A549 (cell line): ENCODE measurements around the gene TESK2.

Source experiments
- CTCF ChIP-seq: fragments of >200 bp; sonication (Bioruptor Twin); formaldehyde crosslinking; IDR thresholded peaks from 3 replicates; pipeline ENCODE4 v1.5.1; 2016
- EP300 ChIP-seq, 2 experiments: fragments of >200 bp; sonication (Bioruptor Twin); formaldehyde crosslinking; IDR thresholded peaks; 2 replicates in 1 of 2; 3 replicates in 1 of 2; pipeline ENCODE4 v1.6.1; 2016 to 2017
- ESRRA ChIP-seq: fragments of 150-350 bp; IDR thresholded peaks from 2 replicates; pipeline ENCODE4 v1.6.1; 2014; ENCODE audit warnings: mild to moderate bottlenecking, low read length, borderline replicate concordance
- JUN ChIP-seq, 2 experiments: fragments of >200 bp; sonication (Bioruptor Twin); formaldehyde crosslinking; IDR thresholded peaks; 2 replicates in 1 of 2; 3 replicates in 1 of 2; pipeline ENCODE4 v1.6.1; 2016 to 2017
- POLR2A ChIP-seq: IDR thresholded peaks from 2 replicates; pipeline ENCODE4 v1.6.1; 2012; ENCODE audit warnings: mild to moderate bottlenecking, low read length
- RAD21 ChIP-seq, 2 experiments: fragments of >200 bp in 1 of 2; sonication (Bioruptor Twin) in 1 of 2; formaldehyde crosslinking in 1 of 2; IDR thresholded peaks in 1 of 2; conservative IDR thresholded peaks in 1 of 2; 2 replicates in 1 of 2; 3 replicates in 1 of 2; pipeline ENCODE4 v1.6.1; 2012 to 2018; ENCODE audit warnings: inconsistent platforms in 1 of 2
- TF ChIP-seq, protein P1 (sequence below): IDR thresholded peaks from 2 replicates; pipeline ENCODE4 v1.6.1; 2012

GRCh38 chr1:45379524-45379923 is 111.4 kb downstream of the TESK2 start:
- TF ChIP-seq EP300 (IDR thresholded peaks at IDR 0.05) (no peak), CTCF (no peak), ESRRA (no peak), POLR2A (no peak), JUN (IDR thresholded peaks at IDR 0.05) (no peak), RAD21 (conservative IDR thresholded peaks at IDR 0.05 in 1 of 2, IDR thresholded peaks at IDR 0.05 in 1 of 2) (no peak)
- TF ChIP-seq, protein P1, sequence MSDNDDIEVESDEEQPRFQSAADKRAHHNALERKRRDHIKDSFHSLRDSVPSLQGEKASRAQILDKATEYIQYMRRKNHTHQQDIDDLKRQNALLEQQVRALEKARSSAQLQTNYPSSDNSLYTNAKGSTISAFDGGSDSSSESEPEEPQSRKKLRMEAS: no peak
